ENCODE measurements around the gene HSDL1.

GRCh38 chr16:84104231-84104630 is 40.7 kb downstream of the HSDL1 start:
- TF ChIP-seq CTCF (IDR thresholded peaks at IDR 0.05) (no peak), POLR2A (IDR thresholded peaks at IDR 0.05) (no peak)
